ENCODE measurements around the gene AP5B1.
"Not testable (repeated sequence)": the region's sequence is repeated elsewhere in the genome, so short reads cannot be mapped to it uniquely, and the experiment has no call there.

Gene AP5B1

DNA sequence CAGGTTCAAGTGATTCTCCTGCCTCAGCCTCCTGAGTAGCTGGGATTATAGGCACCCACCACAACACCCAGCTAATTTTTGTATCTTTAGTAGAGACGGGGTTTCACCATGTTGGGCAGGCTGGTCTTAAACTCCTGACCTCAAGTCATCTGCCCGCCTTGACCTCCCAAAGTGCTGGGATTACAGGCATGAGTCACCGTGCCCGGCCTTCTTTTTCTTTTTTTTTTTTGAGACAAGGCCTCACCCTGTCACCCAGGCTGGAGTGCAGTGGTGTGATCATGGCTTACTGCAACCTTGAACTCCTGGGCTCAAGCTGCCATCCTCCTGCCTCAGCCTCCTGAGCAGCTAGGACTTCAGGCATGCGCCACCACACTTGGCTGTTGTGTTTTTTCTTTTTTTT is 13.0 kb downstream of the AP5B1 start:
- DNase-seq, result not testable (repeated sequence)

DNA sequence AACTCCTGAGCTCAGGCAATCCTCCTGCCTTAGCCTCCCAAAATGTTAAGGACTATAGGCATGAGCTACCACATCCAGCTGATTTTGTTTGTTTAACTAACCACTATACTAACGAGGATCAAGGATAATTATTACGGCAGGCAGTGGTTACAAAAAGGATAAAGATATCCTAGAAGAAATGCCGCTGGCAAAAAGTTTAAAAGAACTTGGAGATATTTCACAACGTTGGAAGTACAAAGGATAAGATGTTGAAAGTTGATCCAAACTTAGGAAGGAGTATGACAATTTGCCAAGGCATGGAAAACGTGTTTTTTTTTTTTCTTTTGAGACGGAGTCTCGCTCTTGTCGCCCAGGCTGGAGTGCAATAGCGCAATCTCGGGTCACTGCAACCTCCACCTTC is 13.4 kb downstream of the AP5B1 start:
- no peak for DNase-seq

DNA sequence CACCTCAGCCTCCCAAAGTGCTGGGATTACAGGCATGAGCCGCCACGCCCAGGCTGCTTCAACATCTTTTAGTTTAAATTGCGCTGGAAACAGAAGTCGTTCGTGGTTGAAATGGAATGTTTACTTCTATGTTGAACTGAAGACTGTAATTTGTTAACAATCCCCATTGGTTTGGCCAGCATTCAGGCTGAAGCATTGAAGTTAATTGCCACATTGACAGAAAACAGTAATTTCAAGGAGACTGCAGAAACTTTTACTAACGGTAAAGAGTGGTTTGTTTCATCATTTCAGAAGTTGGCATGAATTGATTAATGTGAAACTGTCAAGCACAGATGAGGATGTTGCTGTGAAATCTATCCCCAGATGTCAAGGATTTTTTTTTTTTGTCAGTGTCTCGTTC is 14.2 kb downstream of the AP5B1 start:
- DNase-seq, result no peak

DNA sequence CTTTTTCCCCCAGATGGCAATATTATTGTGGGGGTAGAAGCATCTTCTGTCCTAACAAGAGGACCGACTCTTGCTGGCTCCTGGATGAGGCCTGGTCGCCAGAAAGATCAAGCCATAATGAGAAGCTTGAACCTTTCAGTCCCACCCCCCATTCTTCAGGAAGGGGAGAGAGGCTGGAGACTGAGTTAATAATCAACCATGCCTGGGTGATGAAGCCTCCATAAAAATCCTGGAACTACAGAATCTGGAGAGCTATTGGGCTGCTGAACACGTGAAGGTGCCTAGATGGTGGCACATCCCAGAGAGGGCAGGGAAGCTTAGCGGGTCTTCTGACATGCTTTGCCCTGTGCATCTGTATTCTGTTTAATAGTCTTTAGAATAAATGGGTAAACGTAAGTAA is 16.3 kb downstream of the AP5B1 start:
- no peak for DNase-seq

DNA sequence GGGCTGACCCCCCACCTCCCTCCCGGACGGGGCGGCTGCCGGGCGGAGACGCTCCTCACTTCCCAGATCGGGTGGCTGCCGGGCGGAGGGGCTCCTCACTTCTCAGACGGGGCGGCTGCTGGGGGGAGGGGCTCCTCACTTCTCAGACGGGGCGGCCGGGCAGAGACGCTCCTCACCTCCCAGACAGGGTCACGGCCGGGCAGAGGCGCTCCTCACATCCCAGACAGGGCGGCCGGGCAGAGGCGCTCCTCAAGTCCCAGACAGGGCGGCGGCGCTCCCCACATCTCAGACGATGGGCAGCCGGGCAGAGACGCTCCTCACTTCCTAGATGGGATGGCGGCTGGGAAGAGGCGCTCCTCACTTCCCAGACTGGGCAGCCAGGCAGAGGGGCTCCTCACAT is 18.0 kb downstream of the AP5B1 start:
- DNase-seq, result not testable (repeated sequence)

DNA sequence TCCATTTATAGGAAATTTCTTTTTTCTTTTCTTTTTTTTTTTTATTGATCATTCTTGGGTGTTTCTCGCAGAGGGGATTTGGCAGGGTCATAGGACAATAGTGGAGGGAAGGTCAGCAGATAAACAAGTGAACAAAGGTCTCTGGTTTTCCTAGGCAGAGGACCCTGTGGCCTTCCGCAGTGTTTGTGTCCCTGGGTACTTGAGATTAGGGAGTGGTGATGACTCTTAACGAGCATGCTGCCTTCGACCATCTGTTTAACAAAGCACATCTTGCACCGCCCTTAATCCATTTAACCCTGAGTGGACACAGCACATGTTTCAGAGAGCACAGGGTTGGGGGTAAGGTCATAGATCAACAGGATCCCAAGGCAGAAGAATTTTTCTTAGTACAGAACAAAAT is 18.6 kb downstream of the AP5B1 start:
- not testable (repeated sequence) for DNase-seq

DNA sequence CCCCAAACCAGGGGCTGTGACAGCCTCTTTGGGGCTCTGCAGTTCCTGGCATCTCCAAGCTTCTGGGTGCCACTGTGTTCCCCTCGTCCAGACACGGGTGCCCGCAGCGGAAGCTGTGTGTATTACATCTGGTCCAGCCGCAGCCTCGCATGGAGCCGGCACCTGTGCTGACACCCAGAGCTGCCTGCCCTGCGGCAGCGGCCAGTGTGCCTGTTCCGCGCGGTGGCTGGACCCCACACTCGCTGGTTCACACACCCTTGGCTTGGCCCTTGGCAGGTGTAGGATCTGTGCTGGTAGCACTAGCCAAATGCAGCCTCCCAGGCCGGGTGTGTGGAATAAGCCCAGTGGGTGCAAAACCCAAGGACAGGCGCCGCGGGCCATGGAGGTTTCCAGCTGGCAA is 35.7 kb downstream of the AP5B1 start:
- no peak for DNase-seq

DNA sequence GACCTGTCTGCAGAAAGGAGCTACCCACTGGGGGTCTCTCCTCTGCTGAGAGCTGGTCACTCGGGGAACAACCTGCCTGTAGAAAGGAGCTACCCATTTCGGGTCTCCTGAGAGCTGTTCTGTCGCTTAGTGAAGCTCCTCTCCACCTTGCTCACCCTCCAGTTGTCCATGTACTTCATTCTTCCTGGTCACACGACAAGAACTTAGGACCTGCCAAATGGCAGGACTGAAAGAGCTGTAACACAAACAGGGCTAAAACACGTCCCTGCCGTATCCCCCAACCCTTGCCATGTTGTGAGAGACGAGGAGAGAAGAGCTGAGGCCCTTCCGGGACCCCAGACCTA is 36.1 kb downstream of the AP5B1 start:
- no peak for DNase-seq

DNA sequence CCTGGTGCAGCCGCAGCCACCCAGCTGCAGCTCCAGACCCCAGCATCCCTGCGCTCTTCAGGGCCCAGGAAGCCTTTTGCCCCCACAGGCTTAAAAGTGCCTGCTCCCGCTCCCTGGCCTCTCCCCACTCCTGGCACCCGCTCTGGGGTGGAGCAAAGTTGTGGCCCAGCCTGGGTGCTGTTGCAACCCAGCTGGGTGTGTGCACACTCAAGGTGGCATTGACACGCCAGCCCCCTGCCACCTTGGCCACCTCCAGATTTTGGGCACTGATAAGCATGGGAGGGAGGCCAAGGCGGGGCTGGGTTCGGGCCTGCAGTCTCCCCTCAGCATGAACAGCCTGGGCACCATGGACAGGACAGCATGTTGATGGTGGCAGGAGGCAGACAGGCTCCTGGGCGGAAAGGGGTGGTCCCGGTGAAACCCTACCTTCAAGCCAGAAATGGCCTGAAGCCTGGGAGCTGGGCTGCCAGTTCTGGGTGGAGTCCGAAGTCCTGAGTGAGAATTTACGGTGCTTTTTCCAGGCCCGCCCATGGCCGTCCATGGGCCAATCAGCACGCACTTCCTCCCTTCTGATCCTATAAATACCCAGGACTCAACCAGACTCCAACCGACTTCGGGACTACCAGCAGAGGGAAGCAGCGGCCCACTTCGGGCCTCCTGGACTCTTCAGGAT is 36.6 kb downstream of the AP5B1 start:
- DNase-seq, result peak in 1 of 51 donors; percentile 4

DNA sequence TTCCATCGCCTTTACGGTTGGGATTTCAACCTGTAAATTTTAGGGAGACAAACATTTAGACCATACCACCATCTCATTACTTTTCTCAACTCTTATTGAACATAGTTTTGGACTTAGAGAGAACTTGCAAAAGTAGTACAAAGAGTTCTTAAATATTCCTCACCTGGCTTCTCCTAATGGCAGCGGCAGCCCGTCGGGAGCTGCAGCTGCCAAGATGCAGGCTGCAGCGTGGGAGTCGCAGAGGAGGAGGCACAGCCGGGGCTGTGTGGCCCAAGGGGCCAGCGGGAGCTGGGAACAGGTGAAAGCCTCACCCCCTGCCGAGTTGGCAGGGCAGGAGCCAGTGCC is 37.1 kb downstream of the AP5B1 start:
- no peak for DNase-seq

DNA sequence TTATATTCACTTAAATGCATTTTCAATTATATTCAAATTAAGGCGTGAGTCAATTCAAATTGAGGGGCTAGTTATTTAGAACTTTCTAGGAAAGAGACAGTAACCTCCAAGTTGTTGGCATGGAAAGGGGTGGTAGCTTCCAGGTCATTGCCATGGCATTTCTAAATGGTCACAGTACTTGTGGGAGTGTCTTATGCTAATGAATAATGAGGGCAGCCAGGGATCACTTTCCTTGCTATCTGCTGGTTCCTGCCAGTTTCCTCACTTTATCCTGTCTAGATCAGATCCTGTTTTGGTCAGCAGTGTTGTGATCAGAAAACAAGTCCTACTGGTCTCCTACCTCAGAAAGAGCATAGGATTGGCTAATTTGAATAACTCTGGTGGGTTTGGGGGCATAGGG is 38.4 kb downstream of the AP5B1 start:
- no peak for DNase-seq

DNA sequence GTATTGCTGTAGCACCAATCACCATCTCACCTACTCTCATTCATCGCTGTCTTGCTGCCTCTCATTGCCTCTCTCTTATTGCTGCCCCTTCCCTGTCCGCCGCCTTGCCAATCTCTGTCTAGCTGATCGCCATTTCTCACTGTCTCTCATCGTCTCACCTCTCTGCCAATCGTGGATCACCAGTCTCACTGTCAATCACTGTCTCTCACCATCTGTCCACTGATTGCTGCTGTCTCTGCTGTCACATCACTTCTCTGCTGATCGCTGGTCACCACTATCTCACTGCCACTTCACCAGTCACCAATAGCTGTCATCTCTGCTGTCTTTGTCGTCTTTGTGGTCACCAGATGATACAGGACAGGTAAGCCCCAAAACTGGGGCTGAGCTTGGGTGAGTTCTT is 39.6 kb downstream of the AP5B1 start:
- DNase-seq, result no peak

DNA sequence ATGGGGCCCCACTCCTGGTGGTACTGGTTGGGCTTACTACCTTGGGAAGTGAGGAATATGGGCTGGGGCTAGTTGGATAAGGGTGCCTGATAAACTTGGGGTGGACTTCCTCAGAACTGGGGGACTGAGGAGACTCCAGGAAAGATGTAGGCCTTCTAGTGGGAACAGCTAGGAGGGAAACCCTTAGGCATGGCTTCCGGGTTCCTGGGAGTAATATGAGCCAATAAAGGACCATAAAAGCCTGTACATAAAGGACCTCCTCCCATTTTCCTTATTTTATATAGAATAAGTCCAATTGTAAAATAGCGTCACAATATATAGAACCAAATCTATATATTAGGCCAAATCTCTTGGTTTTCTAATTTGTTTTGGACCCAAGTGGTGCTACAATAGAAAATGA is 41.8 kb downstream of the AP5B1 start:
- DNase-seq, result no peak

DNA sequence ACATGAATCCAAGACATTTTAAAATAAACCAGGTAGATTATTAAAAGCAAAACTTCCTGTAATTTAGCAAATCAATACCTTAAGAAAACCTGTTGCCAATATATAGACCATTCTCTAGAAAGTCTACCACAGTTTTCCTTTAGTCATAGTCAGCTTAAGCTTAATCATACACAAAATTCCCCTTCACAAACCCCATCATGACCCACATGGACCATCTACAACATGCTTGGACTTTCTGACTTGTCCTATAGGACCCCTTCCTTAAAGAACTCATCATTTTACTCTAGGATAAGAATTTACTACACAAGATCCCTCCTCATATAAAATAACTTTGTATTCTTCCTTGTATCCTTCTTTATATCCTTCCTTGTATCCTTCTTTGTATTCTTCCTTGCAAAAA is 44.0 kb downstream of the AP5B1 start:
- no peak for DNase-seq

DNA sequence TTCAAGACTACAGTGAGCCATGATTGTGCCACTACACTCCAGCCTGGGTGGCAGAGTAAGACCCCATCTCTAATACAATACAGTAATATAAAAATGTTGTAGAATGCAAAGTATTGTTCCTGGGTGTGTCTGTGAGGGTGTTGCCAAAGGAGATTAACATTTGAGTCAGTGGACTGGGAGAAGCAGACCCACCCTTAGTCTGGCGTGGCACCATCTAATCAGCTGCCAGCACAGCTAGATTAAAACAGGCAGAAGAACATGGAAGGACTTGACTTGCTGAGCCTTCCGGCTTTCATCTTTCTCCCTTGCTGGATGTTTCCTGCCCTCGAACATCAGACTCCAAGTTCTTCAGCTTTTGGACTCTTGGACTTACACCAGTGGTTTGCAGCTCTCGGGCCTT is 45.7 kb downstream of the AP5B1 start:
- not testable (repeated sequence) for DNase-seq

DNA sequence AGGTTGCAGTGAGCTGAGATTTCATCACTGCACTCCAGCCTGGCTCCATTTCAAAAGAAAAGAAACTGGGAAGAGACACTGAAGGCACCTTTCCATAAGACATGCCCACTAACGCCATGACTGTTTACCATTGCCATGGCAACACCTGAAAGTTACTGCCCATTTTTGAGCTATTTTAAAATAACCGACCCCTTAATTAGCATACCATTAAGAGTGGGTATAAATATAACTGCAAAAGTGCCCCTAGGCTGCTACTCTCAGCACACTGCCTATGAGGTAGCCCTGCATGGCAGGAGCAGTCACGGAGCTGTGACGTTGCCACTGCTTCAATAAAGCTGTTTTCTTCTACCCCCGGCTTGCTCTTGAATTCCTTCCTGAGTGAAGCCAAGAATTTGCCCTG is 50.3 kb downstream of the AP5B1 start:
- DNase-seq, result no peak

DNA sequence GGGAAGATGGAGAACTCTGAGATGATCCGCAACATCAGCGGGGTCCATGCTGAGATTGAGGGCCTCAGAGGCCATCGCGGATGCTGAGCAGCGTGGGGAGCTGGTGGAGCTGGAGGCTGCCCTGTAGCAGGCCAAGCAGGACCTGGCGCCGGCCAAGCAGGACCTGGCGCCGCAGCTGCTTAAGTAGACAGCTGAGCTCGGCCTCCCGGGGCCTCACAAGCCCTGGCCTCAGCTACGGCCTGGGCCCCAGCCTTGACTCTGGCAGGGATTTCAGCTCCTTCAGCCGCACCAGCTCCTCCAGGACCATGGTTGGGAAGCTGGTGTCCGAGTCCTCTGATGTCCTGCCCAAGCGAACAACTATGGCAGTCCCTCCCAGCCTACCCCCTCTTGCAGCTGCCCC is 52.9 kb downstream of the AP5B1 start:
- no peak for DNase-seq

DNA sequence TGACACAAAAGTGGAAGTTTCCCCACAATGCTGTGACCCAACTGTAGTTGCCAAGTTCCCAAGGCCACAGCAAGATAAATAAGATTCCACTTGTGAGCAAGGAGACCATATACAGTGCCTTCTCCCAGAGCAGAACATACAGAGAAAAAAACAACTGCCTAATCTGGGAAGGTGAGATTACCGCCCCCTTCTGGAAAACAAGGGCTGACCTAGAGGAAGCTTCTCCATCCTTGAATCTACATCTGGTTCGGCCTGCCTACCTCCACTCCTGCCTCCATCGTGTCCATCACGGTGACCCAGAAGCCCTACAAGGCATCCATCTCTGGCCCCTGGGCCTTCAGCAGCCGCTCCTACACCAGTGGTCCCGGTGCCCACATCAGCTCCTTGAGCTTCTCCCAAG is 54.1 kb downstream of the AP5B1 start:
- DNase-seq, result no peak

Data from hypothalamus (tissue), 51 donors.